Measurements from ENCODE around the gene RNF128. TPM values are rescaled to one million over a fixed set of nuclear protein-coding genes. Genes with fewer than 3 reads are reported as not detected.
A peak's percentile ranks its signal among the peaks of the same experiment; 100 is the strongest.
"Not testable (repeated sequence)": the region's sequence is repeated elsewhere in the genome, so short reads cannot be mapped to it uniquely, and the experiment has no call there.

Gene RNF128
- total and polyA plus RNA-seq, 2 donors = 0.90 to 4.5 TPM

DNA sequence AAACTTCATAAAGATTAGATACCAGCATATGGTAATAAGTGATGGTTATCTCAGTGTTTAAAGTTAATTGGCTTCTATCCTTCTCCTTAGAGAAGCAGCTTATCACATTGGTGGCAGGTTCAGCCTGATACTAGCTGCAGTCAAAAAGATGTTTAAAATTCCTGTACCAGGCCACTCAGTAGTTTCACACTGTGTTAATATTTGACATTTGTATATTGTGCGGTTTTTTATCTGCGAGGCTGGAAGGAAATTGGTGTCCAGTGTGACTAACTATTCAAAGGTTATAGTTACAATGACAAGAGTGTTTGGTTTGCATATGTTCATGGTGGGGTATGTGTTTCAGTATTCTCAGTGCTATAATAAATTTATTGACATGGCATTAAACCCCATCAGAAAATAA, 48.5 kb downstream of the RNF128 start:
- no peaks in the 10 kb centered on the region for H3K4me1 ChIP-seq (ENCODE audit: control insufficient read depth in 2 of 2, insufficient read depth in 2 of 2, low read length in 2 of 2)
- H3K4me3 ChIP-seq (ENCODE audit: low read length in 2 of 2) = no peak overlapping the region
- no peaks in the 10 kb centered on the region for H3K36me3 ChIP-seq (ENCODE audit: control insufficient read depth in 2 of 2, insufficient read depth in 2 of 2, low read length in 1 of 2)
- H3K27ac ChIP-seq (ENCODE audit: low read depth in 1 of 2, low read length in 1 of 2) = no peak overlapping the region
- H3K9me3 ChIP-seq (ENCODE audit: control insufficient read depth in 2 of 2, insufficient read depth in 1 of 2, low read length in 1 of 2) = no peaks in the 10 kb centered on the region
- no peaks in the 10 kb centered on the region for H3K27me3 ChIP-seq (ENCODE audit: control insufficient read depth in 2 of 2, insufficient read depth in 1 of 2, low read length in 1 of 2)
- no peak for DNase-seq (ENCODE audit: low read depth in 6 of 9, low spot score in 9 of 9)
- 89% methylated on average over 2 of the region's 2 CpGs for WGBS

- 80% methylated on average over 2 of the region's 2 CpGs for WGBS
- Histone ChIP-seq H3K4me1 (ENCODE audit: control insufficient read depth in 2 of 2, insufficient read depth in 2 of 2, low read length in 2 of 2) (no peaks in the 10 kb centered on the region), H3K27me3 (ENCODE audit: control insufficient read depth in 2 of 2, insufficient read depth in 1 of 2, low read length in 1 of 2) (no peaks in the 10 kb centered on the region), H3K36me3 (ENCODE audit: control insufficient read depth in 2 of 2, insufficient read depth in 2 of 2, low read length in 1 of 2) (no peaks in the 10 kb centered on the region), H3K4me3 (ENCODE audit: low read length in 2 of 2) (no peak overlapping the region), H3K9me3 (ENCODE audit: control insufficient read depth in 2 of 2, insufficient read depth in 1 of 2, low read length in 1 of 2) (no peaks in the 10 kb centered on the region), H3K27ac (ENCODE audit: low read depth in 1 of 2, low read length in 1 of 2) (no peak overlapping the region)
- no peak for DNase-seq (ENCODE audit: low read depth in 6 of 9, low spot score in 9 of 9)
Observed at GRCh38 chrX:106780264-106780663, 53.8 kb downstream of the RNF128 start.

DNA sequence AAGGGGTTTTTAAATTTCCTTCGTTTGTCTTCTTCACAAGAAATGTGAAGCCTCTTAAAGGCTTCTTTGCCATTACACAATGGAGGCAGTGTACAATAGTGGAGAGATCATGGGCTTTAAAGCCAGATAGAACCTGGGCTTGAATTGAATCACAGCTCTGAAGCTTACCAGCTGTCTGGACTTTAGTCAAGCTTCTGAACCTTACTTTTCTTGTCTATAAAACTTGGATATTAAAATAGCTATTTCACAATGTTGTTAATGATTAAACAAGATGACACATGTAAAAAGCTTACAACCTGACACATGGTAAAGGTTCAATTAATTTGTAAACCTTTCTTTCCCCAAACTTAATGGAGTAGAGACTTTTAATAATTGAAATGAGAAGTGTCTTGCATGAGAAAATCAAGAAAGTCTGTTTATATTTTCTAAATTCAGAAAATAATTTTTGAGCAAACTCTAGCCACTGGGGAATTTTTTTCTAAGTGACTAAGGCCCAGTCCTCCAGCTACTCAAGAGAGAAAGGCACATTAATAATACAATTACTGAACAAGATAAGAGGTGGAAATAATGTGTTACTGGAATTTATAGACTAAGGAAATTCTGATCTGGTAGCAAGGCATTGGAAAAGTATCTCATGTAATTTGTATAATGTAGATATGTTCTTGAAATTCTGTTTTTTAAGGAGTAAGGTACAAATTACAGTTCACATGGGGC, 54.3 kb downstream of the RNF128 start:
- H3K27ac ChIP-seq (ENCODE audit: low read depth in 1 of 2, low read length in 1 of 2) = no peak overlapping the region

DNA sequence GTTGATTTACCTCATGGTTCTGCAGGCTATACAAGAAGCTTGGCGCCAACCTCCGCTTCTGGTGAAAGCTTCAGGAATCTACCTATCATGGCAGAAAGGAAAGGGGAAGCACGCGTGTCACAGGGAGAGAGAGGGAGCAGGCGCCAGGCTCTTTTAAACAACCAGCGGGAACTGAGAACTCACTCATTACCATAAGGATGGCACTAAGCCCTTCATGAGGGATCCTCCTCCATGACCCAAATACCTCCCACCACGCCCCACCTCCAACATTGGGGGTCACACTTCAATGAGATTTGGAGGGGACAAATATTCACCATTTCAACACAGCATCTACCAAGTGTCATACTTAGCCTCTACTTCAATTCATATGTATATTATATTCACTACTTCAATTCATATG, 57.2 kb downstream of the RNF128 start:
- Histone ChIP-seq H3K4me3 (ENCODE audit: low read length in 2 of 2) (no peak overlapping the region), H3K4me1 (ENCODE audit: control insufficient read depth in 2 of 2, insufficient read depth in 2 of 2, low read length in 2 of 2) (no peaks in the 10 kb centered on the region), H3K36me3 (ENCODE audit: control insufficient read depth in 2 of 2, insufficient read depth in 2 of 2, low read length in 1 of 2) (no peaks in the 10 kb centered on the region), H3K9me3 (ENCODE audit: control insufficient read depth in 2 of 2, insufficient read depth in 1 of 2, low read length in 1 of 2) (no peaks in the 10 kb centered on the region), H3K27me3 (ENCODE audit: control insufficient read depth in 2 of 2, insufficient read depth in 1 of 2, low read length in 1 of 2) (no peaks in the 10 kb centered on the region), H3K27ac (ENCODE audit: low read depth in 1 of 2, low read length in 1 of 2) (no peak overlapping the region)
- DNase-seq (ENCODE audit: low read depth in 6 of 9, low spot score in 9 of 9) = no peak
- WGBS = 62% methylated on average over 7 of the region's 7 CpGs

More for the DNA sequence above, 54.3 kb downstream of the RNF128 start:
- Histone ChIP-seq H3K27me3 (ENCODE audit: control insufficient read depth in 2 of 2, insufficient read depth in 1 of 2, low read length in 1 of 2) (no peaks in the 10 kb centered on the region), H3K4me1 (ENCODE audit: control insufficient read depth in 2 of 2, insufficient read depth in 2 of 2, low read length in 2 of 2) (no peaks in the 10 kb centered on the region), H3K4me3 (ENCODE audit: low read length in 2 of 2) (no peak overlapping the region), H3K9me3 (ENCODE audit: control insufficient read depth in 2 of 2, insufficient read depth in 1 of 2, low read length in 1 of 2) (no peaks in the 10 kb centered on the region), H3K36me3 (ENCODE audit: control insufficient read depth in 2 of 2, insufficient read depth in 2 of 2, low read length in 1 of 2) (no peaks in the 10 kb centered on the region)
- no peak for DNase-seq (ENCODE audit: low read depth in 6 of 9, low spot score in 9 of 9)
- 85% methylated on average over 1 of the region's 1 CpG for WGBS

- WGBS = 0% methylated on average over 1 of the region's 1 CpG
- DNase-seq (ENCODE audit: low read depth in 6 of 9, low spot score in 9 of 9) = no peak
- Histone ChIP-seq H3K4me3 (ENCODE audit: low read length in 2 of 2) (no peak overlapping the region), H3K9me3 (ENCODE audit: control insufficient read depth in 2 of 2, insufficient read depth in 1 of 2, low read length in 1 of 2) (no peaks in the 10 kb centered on the region), H3K27me3 (ENCODE audit: control insufficient read depth in 2 of 2, insufficient read depth in 1 of 2, low read length in 1 of 2) (no peaks in the 10 kb centered on the region), H3K27ac (ENCODE audit: low read depth in 1 of 2, low read length in 1 of 2) (no peak overlapping the region), H3K36me3 (ENCODE audit: control insufficient read depth in 2 of 2, insufficient read depth in 2 of 2, low read length in 1 of 2) (no peaks in the 10 kb centered on the region), H3K4me1 (ENCODE audit: control insufficient read depth in 2 of 2, insufficient read depth in 2 of 2, low read length in 2 of 2) (no peaks in the 10 kb centered on the region)
Observed at GRCh38 chrX:106791495-106791894, 65.0 kb downstream of the RNF128 start.

DNA sequence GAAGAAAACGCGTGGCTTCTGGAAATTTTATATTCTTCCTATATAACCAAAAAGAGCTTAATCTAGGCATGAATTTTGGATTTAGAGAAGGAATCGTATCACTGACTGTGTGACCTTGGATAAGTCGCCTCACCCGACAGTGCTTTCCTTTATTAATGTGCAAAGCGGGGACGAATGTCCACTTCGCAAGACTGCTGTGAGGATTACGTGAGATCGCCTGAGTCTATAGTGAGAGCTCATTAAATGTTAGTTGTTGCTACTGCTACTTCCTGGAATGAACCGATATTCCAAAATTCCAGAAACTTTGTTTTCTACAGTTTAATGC, 75.5 kb downstream of the RNF128 start:
- Histone ChIP-seq H3K4me1 (ENCODE audit: control insufficient read depth in 2 of 2, insufficient read depth in 2 of 2, low read length in 2 of 2) (no peaks in the 10 kb centered on the region), H3K36me3 (ENCODE audit: control insufficient read depth in 2 of 2, insufficient read depth in 2 of 2, low read length in 1 of 2) (no peaks in the 10 kb centered on the region), H3K4me3 (ENCODE audit: low read length in 2 of 2) (peak overlapping the region; percentile 45), H3K27ac (ENCODE audit: low read depth in 1 of 2, low read length in 1 of 2) (no peak overlapping the region), H3K9me3 (ENCODE audit: control insufficient read depth in 2 of 2, insufficient read depth in 1 of 2, low read length in 1 of 2) (no peaks in the 10 kb centered on the region), H3K27me3 (ENCODE audit: control insufficient read depth in 2 of 2, insufficient read depth in 1 of 2, low read length in 1 of 2) (peaks cover 0 to 24% of the 10 kb centered on the region in 2 donors)
- WGBS = 9% methylated on average over 11 of the region's 11 CpGs
- DNase-seq (ENCODE audit: low read depth in 6 of 9, low spot score in 9 of 9) = no peak

GRCh38 chrX:106802388-106803275, 76.1 kb downstream of the RNF128 start, which contains the start of gene TBC1D8B:
TSS of gene TBC1D8B (plus strand) at chrX:106802673. CDS start at chrX:106802854, 181 bp downstream.
- peak; percentile 16 to 72 (median 26) for DNase-seq (ENCODE audit: low read depth in 6 of 9, low spot score in 9 of 9)
- Histone ChIP-seq H3K9me3 (ENCODE audit: control insufficient read depth in 2 of 2, insufficient read depth in 1 of 2, low read length in 1 of 2) (no peaks in the 10 kb centered on the region), H3K27ac (ENCODE audit: low read depth in 1 of 2, low read length in 1 of 2) (no peak within 1 kb of the TSS), H3K4me3 (ENCODE audit: low read length in 2 of 2) (peak within 1 kb of the TSS; percentile 45), H3K27me3 (ENCODE audit: control insufficient read depth in 2 of 2, insufficient read depth in 1 of 2, low read length in 1 of 2) (peaks cover 0 to 24% of the 10 kb centered on the region in 2 donors), H3K36me3 (ENCODE audit: control insufficient read depth in 2 of 2, insufficient read depth in 2 of 2, low read length in 1 of 2) (no peaks in the 10 kb centered on the region), H3K4me1 (ENCODE audit: control insufficient read depth in 2 of 2, insufficient read depth in 2 of 2, low read length in 2 of 2) (no peaks in the 10 kb centered on the region)
- under 1% methylated on average over 36 of the region's 36 CpGs for WGBS

- Histone ChIP-seq H3K4me1 (ENCODE audit: control insufficient read depth in 2 of 2, insufficient read depth in 2 of 2, low read length in 2 of 2) (no peaks in the 10 kb centered on the region), H3K27me3 (ENCODE audit: control insufficient read depth in 2 of 2, insufficient read depth in 1 of 2, low read length in 1 of 2) (no peaks in the 10 kb centered on the region), H3K27ac (ENCODE audit: low read depth in 1 of 2, low read length in 1 of 2) (no peak overlapping the region), H3K4me3 (ENCODE audit: low read length in 2 of 2) (no peak overlapping the region), H3K9me3 (ENCODE audit: control insufficient read depth in 2 of 2, insufficient read depth in 1 of 2, low read length in 1 of 2) (no peaks in the 10 kb centered on the region), H3K36me3 (ENCODE audit: control insufficient read depth in 2 of 2, insufficient read depth in 2 of 2, low read length in 1 of 2) (no peaks in the 10 kb centered on the region)
- no peak for DNase-seq (ENCODE audit: low read depth in 6 of 9, low spot score in 9 of 9)
- 98% methylated on average over 7 of the region's 7 CpGs for WGBS
Observed at GRCh38 chrX:106811131-106811910, 84.8 kb downstream of the RNF128 start.

- not testable (repeated sequence) for H3K4me1 ChIP-seq (ENCODE audit: control insufficient read depth in 2 of 2, insufficient read depth in 2 of 2, low read length in 2 of 2); H3K36me3 ChIP-seq (ENCODE audit: control insufficient read depth in 2 of 2, insufficient read depth in 2 of 2, low read length in 1 of 2); H3K9me3 ChIP-seq (ENCODE audit: control insufficient read depth in 2 of 2, insufficient read depth in 1 of 2, low read length in 1 of 2); H3K4me3 ChIP-seq (ENCODE audit: low read length in 2 of 2); H3K27me3 ChIP-seq (ENCODE audit: control insufficient read depth in 2 of 2, insufficient read depth in 1 of 2, low read length in 1 of 2); H3K27ac ChIP-seq (ENCODE audit: low read depth in 1 of 2, low read length in 1 of 2); DNase-seq (ENCODE audit: low read depth in 6 of 9, low spot score in 9 of 9)
- WGBS = 97% methylated on average over 5 of the region's 5 CpGs
Observed at GRCh38 chrX:106812930-106813329, 86.4 kb downstream of the RNF128 start.
